ENCODE data around the gene THOC1. TPM values are rescaled to one million over a fixed set of nuclear protein-coding genes. Genes with fewer than 3 reads are reported as not detected.

THOC1 gene, protein sequence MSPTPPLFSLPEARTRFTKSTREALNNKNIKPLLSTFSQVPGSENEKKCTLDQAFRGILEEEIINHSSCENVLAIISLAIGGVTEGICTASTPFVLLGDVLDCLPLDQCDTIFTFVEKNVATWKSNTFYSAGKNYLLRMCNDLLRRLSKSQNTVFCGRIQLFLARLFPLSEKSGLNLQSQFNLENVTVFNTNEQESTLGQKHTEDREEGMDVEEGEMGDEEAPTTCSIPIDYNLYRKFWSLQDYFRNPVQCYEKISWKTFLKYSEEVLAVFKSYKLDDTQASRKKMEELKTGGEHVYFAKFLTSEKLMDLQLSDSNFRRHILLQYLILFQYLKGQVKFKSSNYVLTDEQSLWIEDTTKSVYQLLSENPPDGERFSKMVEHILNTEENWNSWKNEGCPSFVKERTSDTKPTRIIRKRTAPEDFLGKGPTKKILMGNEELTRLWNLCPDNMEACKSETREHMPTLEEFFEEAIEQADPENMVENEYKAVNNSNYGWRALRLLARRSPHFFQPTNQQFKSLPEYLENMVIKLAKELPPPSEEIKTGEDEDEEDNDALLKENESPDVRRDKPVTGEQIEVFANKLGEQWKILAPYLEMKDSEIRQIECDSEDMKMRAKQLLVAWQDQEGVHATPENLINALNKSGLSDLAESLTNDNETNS
- total RNA-seq = 10 to 100 TPM in 2 of 4 donors, 1 to 10 TPM in 2; 8.7 to 13.8 (median 11.0) TPM
- polyA plus RNA-seq = 10 to 100 TPM; 10.5 to 18.5 (median 11.8) TPM
- long read RNA-seq, donor 1, transcript THOC1-201 (21 exons, 2,087 nt) = major isoform, 7 of 8 reads
- long read RNA-seq, donor 1, partial matches to known transcripts = 0 of 8 reads
- long read RNA-seq, donor 1, other reads (novel, unspliced or antisense) = 1 of 8 reads
- long read RNA-seq, donor 2, transcript THOC1-201 (21 exons, 2,087 nt) = major isoform, 8 of 11 reads
- long read RNA-seq, donor 2, partial matches to known transcripts = 0 of 11 reads
- long read RNA-seq, donor 2, other reads (novel, unspliced or antisense) = 3 of 11 reads

DNA sequence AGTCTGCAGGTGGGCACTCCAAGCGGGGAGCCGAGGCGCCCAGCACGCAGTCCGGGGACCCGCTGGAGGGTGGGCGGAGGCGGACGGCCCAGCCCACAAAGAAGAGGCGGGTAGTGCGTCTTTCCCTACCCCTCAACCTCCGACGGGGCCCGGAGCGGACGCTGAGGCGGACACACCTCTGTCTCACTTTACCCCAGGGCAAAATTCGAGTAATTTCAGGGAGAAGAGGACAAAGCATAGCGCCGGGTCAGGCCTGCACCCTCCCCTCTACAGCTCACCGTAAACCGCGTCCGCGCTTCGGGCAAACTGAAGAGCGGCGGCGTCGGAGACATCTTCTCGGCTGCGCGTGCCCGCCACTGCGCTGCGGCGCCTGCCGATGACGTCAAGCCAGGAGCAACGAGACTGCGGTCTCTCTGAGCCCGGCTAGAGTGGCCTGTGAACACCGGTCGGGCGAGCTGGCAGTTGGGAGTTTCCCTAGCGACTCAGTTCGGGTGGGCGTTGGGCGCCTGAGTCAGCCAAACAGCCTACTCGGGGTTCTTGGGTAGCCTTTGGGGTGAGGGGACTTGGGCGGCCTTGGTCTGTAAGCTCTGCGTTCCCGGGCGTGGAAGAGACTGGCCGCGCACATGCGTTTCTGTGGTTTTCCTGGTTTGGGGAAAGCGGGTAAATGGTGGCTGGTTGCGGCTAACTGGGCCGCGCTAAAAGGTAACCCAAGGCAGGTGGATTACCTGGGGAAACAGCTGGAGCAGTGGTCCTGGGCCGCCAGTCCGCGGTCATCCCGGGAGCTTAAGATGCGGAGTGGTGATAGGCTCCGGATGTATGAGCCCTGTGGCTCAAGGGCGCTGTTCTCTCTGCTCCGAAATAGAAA lies at the start of gene THOC1:
Gene THOC1, minus strand, starts transcription at position 360 of the 865 bp plus-strand sequence. Its CDS starts 28 bp downstream, at position 332.
- DNase-seq = peak; percentile 94 to 97
- peak within 1 kb of the TSS; percentile 76 for H3K4me3 ChIP-seq
- no peaks in the 10 kb centered on the region for H3K27me3 ChIP-seq (ENCODE audit: insufficient read depth in 3 of 3, low read length in 2 of 3)
- TF ChIP-seq, protein P1, sequence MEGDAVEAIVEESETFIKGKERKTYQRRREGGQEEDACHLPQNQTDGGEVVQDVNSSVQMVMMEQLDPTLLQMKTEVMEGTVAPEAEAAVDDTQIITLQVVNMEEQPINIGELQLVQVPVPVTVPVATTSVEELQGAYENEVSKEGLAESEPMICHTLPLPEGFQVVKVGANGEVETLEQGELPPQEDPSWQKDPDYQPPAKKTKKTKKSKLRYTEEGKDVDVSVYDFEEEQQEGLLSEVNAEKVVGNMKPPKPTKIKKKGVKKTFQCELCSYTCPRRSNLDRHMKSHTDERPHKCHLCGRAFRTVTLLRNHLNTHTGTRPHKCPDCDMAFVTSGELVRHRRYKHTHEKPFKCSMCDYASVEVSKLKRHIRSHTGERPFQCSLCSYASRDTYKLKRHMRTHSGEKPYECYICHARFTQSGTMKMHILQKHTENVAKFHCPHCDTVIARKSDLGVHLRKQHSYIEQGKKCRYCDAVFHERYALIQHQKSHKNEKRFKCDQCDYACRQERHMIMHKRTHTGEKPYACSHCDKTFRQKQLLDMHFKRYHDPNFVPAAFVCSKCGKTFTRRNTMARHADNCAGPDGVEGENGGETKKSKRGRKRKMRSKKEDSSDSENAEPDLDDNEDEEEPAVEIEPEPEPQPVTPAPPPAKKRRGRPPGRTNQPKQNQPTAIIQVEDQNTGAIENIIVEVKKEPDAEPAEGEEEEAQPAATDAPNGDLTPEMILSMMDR (IDR thresholded peaks at IDR 0.05) = no peak
- H3K36me3 ChIP-seq (ENCODE audit: insufficient read depth in 1 of 2, low read depth in 1 of 2) = peaks cover 0 to 28% of the 10 kb centered on the region in 2 donors
- ATAC-seq = peak; percentile 98 to 99 (median 99)
- no peaks in the 10 kb centered on the region for H3K9me3 ChIP-seq
- H3K4me1 ChIP-seq = peaks cover 22% of the 10 kb centered on the region
- H3K27ac ChIP-seq = peak within 1 kb of the TSS; percentile 79
- intact Hi-C loops (cut with DNase I) = loop anchor here (2.0 to 5.0 kb wide), 2 partner anchors 106 to 109 kb away; partner anchors contain the start of gene USP14 (in 1 of the 2)
- 0% methylated on average over 68 to 69 of the region's 69 CpGs for WGBS, 3 donors

GRCh38 chr18:317618-318017 lies 49.8 kb upstream of the THOC1 start:
- no peak for DNase-seq
- 91 to 98% (median 96%) methylated on average over 4 to 6 of the region's 6 CpGs for WGBS, 3 donors

DNA sequence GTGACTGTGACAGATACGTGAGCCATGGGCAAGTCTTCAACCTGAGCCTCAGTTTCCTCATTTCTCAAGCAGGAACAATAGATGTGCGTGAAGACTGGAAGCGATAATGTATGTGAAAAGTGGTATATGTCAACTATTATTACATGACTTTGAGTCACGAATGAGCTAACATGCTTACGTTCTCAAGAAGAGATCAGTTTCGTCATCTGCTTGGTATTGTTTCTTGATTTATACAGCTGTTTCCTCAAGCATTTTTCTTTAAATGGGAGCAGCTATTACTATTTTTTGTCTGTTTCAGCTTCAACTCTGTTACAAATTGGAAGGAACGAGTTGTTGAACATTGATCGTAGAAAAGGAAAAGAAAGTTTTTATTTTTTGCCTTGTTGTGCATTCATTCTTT lies 48.5 kb upstream of the THOC1 start:
- Histone ChIP-seq H3K27ac (no peak overlapping the region), H3K27me3 (ENCODE audit: insufficient read depth in 3 of 3, low read length in 2 of 3) (no peaks in the 10 kb centered on the region), H3K4me1 (no peaks in the 10 kb centered on the region), H3K36me3 (ENCODE audit: insufficient read depth in 1 of 2, low read depth in 1 of 2) (no peaks in the 10 kb centered on the region), H3K9me3 (no peaks in the 10 kb centered on the region), H3K4me3 (no peak overlapping the region)
- no peak for ATAC-seq
- 63 to 79% (median 72%) methylated on average over 8 of the region's 8 CpGs for WGBS, 3 donors
- DNase-seq = no peak
- TF ChIP-seq, protein P1 (IDR thresholded peaks at IDR 0.05) = no peak
- intact Hi-C loops (cut with DNase I) = no loop called here

More at GRCh38 chr18:317618-318017, 49.8 kb upstream of the THOC1 start:
- Histone ChIP-seq H3K27ac (no peak overlapping the region), H3K36me3 (ENCODE audit: insufficient read depth in 1 of 2, low read depth in 1 of 2) (no peaks in the 10 kb centered on the region), H3K9me3 (no peaks in the 10 kb centered on the region), H3K4me1 (no peaks in the 10 kb centered on the region), H3K4me3 (no peak overlapping the region), H3K27me3 (ENCODE audit: insufficient read depth in 3 of 3, low read length in 2 of 3) (no peaks in the 10 kb centered on the region)
- intact Hi-C loops (cut with DNase I) = no loop called here
- TF ChIP-seq, protein P1 (IDR thresholded peaks at IDR 0.05) = no peak
- no peak for ATAC-seq

DNA sequence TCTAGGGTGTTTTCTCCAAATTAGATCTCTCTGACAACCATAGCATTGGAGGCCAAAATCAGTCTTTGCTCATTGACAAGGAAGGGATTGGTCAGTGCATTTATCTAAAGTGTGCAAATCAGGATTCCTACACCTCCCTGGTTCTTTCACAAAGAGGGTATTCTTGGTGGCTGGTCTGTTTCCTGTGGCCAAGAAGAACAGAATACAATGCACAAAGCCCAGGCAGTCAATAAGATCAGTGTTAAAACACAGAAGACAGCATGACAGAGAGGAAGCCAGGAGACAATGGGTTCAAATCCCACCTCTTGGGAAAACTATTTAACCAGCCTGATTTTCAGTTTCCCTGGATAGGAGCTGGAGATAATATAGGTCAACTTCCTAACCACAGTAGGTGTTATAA lies 46.1 kb upstream of the THOC1 start:
- ATAC-seq (no peak), DNase-seq (no peak)
- intact Hi-C loops (cut with DNase I) = no loop called here
- Histone ChIP-seq H3K36me3 (ENCODE audit: insufficient read depth in 1 of 2, low read depth in 1 of 2) (no peaks in the 10 kb centered on the region), H3K27ac (no peak overlapping the region), H3K27me3 (ENCODE audit: insufficient read depth in 3 of 3, low read length in 2 of 3) (no peaks in the 10 kb centered on the region), H3K4me3 (no peak overlapping the region), H3K4me1 (no peaks in the 10 kb centered on the region), H3K9me3 (no peaks in the 10 kb centered on the region)
- TF ChIP-seq, protein P1 (IDR thresholded peaks at IDR 0.05) = no peak

Measured in psoas muscle (tissue), 8 donors.